Breast epithelium (tissue), 4 donors: ENCODE measurements around the gene PUSL1. TPM values are rescaled to one million over a fixed set of nuclear protein-coding genes. Genes with fewer than 3 reads are reported as not detected.

Experiments used
- DNase-seq, 2 donors: peaks; one replicate each; pipeline ENCODE4 v3.0.0-alpha.2; 2019; ENCODE audit warnings: low spot score in 2 of 2
- H3K27ac ChIP-seq, 2 donors: fragments of 200-600 bp; sonication (generic) in 1 of 2; one replicate each; pipeline ENCODE4 v1.5.1; 2016 to 2019; ENCODE audit warnings: mild to moderate bottlenecking in 1 of 2
- H3K27me3 ChIP-seq, 2 donors: fragments of 200-600 bp; sonication (generic) in 1 of 2; one replicate each; pipeline versions ENCODE4 v1.5.1 to v1.6.0; 2017 to 2019; ENCODE audit warnings: control low read depth in 1 of 2, mild to moderate bottlenecking in 1 of 2
- H3K36me3 ChIP-seq: fragments of 200-600 bp; one replicate; pipeline ENCODE4 v1.5.1; 2019
- H3K4me1 ChIP-seq, 2 donors: fragments of 200-600 bp; sonication (generic); one replicate each; pipeline ENCODE4 v1.5.1; 2016 to 2019; ENCODE audit warnings: control low read depth in 1 of 2
- H3K4me3 ChIP-seq, 3 donors: fragments of 200-600 bp; sonication (generic); 1 replicate in 2 of 3; 2 replicates in 1 of 3; pipeline ENCODE4 v1.5.1; 2016 to 2019; ENCODE audit warnings: mild to moderate bottlenecking in 3 of 3, moderate library complexity in 2 of 3
- H3K9me3 ChIP-seq, 2 donors: fragments of 200-600 bp; sonication (generic) in 1 of 2; one replicate each; pipeline ENCODE4 v1.5.1; 2016 to 2019; ENCODE audit warnings: control low read depth in 1 of 2
- POLR2A ChIP-seq: fragments of 450-650 bp; IDR thresholded peaks from one replicate; pipeline ENCODE4 v1.6.1; 2016; ENCODE audit warnings: antibody characterized with exemption, mild to moderate bottlenecking, moderate library complexity
- POLR2AphosphoS5 ChIP-seq, 3 donors: sonication (generic); formaldehyde crosslinking; IDR thresholded peaks; one replicate each; pipeline ENCODE4 v1.6.1; 2017; ENCODE audit warnings: antibody characterized with exemption in 3 of 3
- intact Hi-C: fragments of 100-400 bp; cut with DNase I; formaldehyde crosslinking; loops from one replicate; pipeline ENCODE4 v1.15.1; 2023; ENCODE audit warnings: low total_unique reads
- total RNA-seq, 3 donors: library from RNA; depleted of rRNA; stranded (reverse); fragments of >200 nt; gene quantifications; one replicate each; pipeline ENCODE4 v1.1.0, GENCODE V29; 2016
- TF ChIP-seq, protein P1 (sequence below), 3 donors: fragments of 450-650 bp; IDR thresholded peaks; one replicate each; pipeline ENCODE4 v1.5.1; 2016 to 2017; ENCODE audit warnings: antibody characterized with exemption in 3 of 3, mild to moderate bottlenecking in 3 of 3, moderate library complexity in 3 of 3

PUSL1 gene
- total RNA-seq, 3 donors from 2014 or later: 16.0 to 27.5 (median 22.0) TPM

DNA sequence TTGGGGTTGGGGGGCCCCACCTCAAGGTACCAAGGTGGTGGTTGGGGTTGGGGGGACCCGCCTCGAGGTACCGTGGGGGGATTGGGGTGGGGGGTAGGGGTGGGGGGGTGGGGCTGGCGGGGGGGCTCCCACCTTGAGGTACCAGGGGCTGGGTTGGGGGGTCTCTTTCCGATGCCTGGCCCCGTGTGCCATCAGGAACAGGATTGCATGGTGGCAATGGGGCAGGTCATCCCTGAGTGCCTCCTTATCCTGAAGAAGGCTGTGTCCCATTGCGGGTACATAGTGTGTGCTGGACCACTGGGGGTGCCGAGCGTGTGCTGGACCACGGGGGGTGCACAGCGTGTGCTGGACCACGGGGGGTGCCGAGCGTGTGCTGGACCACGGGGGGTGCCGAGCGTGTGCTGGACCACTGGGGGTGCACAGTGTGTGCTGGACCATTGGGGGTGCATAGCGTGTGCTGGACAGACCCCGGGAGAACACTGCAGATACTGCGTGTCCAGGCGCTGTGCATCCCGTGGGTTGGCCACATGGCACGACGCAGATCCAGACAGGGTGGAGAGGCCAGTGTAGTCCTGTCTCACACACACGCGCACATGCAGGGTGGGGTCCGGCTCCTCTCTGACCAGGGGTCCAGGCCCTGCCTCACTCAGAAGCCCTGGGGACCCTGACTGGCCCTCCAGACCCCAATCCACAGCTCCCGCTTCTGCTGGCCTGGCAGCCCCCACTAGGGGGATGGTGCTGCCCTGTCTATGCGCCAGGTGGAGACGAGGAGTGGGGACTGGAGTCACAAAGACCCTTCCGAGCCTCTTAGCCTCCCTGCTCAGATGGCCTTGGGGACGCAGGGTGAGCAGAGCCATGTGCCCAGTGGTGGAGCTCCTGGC lies 23.9 kb upstream of the PUSL1 start:
- TF ChIP-seq POLR2A (no peak), POLR2AphosphoS5 (IDR thresholded peaks at IDR 0.05) (no peak)
- TF ChIP-seq, protein P1, sequence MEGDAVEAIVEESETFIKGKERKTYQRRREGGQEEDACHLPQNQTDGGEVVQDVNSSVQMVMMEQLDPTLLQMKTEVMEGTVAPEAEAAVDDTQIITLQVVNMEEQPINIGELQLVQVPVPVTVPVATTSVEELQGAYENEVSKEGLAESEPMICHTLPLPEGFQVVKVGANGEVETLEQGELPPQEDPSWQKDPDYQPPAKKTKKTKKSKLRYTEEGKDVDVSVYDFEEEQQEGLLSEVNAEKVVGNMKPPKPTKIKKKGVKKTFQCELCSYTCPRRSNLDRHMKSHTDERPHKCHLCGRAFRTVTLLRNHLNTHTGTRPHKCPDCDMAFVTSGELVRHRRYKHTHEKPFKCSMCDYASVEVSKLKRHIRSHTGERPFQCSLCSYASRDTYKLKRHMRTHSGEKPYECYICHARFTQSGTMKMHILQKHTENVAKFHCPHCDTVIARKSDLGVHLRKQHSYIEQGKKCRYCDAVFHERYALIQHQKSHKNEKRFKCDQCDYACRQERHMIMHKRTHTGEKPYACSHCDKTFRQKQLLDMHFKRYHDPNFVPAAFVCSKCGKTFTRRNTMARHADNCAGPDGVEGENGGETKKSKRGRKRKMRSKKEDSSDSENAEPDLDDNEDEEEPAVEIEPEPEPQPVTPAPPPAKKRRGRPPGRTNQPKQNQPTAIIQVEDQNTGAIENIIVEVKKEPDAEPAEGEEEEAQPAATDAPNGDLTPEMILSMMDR (IDR thresholded peaks at IDR 0.05): no peak
- Histone ChIP-seq H3K27ac (no peak overlapping the region), H3K4me3 (no peak overlapping the region), H3K9me3 (no peaks in the 10 kb centered on the region), H3K36me3 (no peaks in the 10 kb centered on the region), H3K4me1 (no peaks in the 10 kb centered on the region), H3K27me3 (peaks cover 0 to 35% of the 10 kb centered on the region in 2 donors)
- DNase-seq: no peak
- intact Hi-C loops: no loop called here

GRCh38 chr1:1285102-1285571 lies 23.3 kb upstream of the PUSL1 start:
- Histone ChIP-seq H3K4me3 (no peak overlapping the region), H3K36me3 (no peaks in the 10 kb centered on the region), H3K27ac (no peak overlapping the region), H3K9me3 (no peaks in the 10 kb centered on the region), H3K27me3 (peaks cover 0 to 35% of the 10 kb centered on the region in 2 donors), H3K4me1 (no peaks in the 10 kb centered on the region)
- DNase-seq: no peak
- intact Hi-C loops: no loop called here
- TF ChIP-seq POLR2AphosphoS5 (IDR thresholded peaks at IDR 0.05) (no peak), POLR2A (no peak)
- TF ChIP-seq, protein P1 (IDR thresholded peaks at IDR 0.05): no peak

- Histone ChIP-seq H3K9me3 (no peaks in the 10 kb centered on the region), H3K36me3 (no peaks in the 10 kb centered on the region), H3K4me1 (peaks cover 0 to 2% of the 10 kb centered on the region in 2 donors), H3K4me3 (no peak overlapping the region), H3K27ac (no peak overlapping the region), H3K27me3 (peaks cover 0 to 35% of the 10 kb centered on the region in 2 donors)
- TF ChIP-seq POLR2AphosphoS5 (IDR thresholded peaks at IDR 0.05): no peak
- no peak for TF ChIP-seq POLR2A
- TF ChIP-seq, protein P1 (IDR thresholded peaks at IDR 0.05): no peak
- intact Hi-C loops: no loop called here
- no peak for DNase-seq
Observed at GRCh38 chr1:1285611-1286311, 22.6 kb upstream of the PUSL1 start.

DNA sequence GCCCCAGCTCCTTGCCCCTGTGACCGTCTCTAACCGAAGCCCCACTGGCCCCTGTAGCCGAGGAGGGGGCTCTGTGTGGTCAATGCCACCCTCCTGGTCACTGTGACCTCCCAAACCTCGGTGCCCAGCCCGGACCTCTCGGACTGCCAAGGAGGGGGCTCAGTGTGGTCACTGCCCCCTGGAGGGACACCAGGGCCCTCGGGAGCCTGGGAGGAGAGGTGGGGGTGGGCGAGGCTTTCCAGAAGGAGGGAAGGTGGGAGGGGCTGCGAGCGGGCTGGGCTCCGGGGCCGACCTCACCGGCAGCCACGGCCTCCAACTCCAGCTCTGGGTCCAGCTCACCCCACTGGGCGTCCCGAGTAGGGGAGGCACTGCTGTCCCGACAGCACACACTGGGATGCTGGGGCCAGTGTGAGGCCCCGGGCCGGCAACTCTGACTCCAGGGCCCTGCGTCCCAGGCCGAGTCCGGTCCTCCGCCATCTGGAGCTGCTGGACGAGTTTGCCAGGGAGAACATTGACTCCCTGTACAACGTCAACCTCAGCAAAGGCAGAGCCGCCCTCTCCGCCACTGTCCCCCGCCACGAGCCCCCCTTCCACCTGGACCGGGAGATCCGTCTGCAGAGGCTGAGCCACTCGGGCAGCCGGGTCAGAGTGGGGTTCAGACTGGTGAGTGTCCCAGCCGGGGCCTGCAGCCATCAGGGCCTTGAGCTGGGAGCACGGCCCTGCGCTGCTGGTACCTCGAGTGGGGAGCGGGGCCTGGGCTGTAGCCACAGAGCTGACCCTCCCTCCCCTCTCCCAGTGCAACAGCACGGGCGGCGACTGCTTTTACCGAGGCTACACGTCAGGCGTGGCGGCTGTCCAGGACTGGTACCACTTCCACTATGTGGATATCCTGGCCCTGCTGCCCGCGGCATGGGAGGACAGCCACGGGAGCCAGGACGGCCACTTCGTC lies 21.8 kb upstream of the PUSL1 start:
- H3K36me3 ChIP-seq: no peaks in the 10 kb centered on the region
- H3K9me3 ChIP-seq: no peaks in the 10 kb centered on the region
- intact Hi-C loops: no loop called here
- peaks cover 0 to 35% of the 10 kb centered on the region in 2 donors for H3K27me3 ChIP-seq
- TF ChIP-seq POLR2A: no peak
- TF ChIP-seq, protein P1 (IDR thresholded peaks at IDR 0.05): no peak
- no peak for TF ChIP-seq POLR2AphosphoS5 (IDR thresholded peaks at IDR 0.05)
- H3K27ac ChIP-seq: no peak overlapping the region
- H3K4me1 ChIP-seq: peaks cover 0 to 10% of the 10 kb centered on the region in 2 donors
- no peak for DNase-seq
- H3K4me3 ChIP-seq: no peak overlapping the region
